IPS-15b (cell line): ENCODE data around the gene SLC38A10.

ENCODE experiments used
- H3K27me3 ChIP-seq: one replicate; pipeline ENCODE4 v1.6.1; 2013; ENCODE audit warnings: low read length; ENCODE audit not compliant: control insufficient read depth, insufficient read depth
- H3K36me3 ChIP-seq: one replicate; pipeline ENCODE4 v1.6.1; 2013; ENCODE audit warnings: low read length; ENCODE audit not compliant: control insufficient read depth, insufficient read depth
- H3K4me1 ChIP-seq: one replicate; pipeline ENCODE4 v1.6.1; 2013; ENCODE audit warnings: mild to moderate bottlenecking, low read length; ENCODE audit not compliant: control insufficient read depth, insufficient read depth
- H3K4me3 ChIP-seq: one replicate; pipeline ENCODE4 v1.5.1; 2013; ENCODE audit warnings: low read depth, low read length
- H3K9ac ChIP-seq: one replicate; pipeline ENCODE4 v1.6.1; 2013; ENCODE audit warnings: low read depth, mild to moderate bottlenecking, low read length
- H3K9me3 ChIP-seq: one replicate; pipeline ENCODE4 v1.6.1; 2013; ENCODE audit warnings: mild to moderate bottlenecking, low read length; ENCODE audit not compliant: control insufficient read depth, insufficient read depth

Gene SLC38A10

DNA sequence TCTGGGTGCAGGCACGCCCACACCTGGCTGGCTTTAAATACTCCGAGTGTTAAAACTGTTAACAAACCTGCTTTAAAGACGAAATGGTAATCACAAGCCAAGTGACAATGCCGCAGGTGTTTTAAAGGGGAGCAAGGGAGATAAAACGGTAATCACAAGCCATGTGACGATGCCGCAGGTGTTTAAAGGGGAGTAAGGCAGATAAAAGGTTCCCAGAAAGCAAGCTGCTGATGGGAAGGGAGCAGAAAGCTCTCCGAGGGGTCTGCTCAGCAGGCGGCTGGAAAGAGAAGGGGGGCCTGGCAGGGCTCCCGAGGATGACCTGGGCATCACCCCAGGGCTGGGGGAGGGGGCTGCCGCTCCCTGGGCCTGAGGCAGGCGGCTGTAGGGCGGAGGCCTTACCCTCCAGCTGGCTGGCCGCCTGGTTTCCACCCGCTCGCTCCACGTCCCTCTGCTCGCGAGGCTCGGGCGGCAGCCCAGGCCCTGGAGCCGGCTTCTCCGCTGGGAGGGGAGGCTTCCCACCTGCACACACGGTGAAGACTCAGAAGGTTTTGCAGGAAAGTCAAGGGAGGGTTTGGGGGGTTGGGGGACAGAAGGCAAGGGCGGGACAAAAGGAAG lies 43.9 kb downstream of the SLC38A10 start:
- Histone ChIP-seq H3K27me3 (no peaks in the 10 kb centered on the region), H3K9ac (no peak overlapping the region), H3K9me3 (no peaks in the 10 kb centered on the region), H3K36me3 (peaks cover 10% of the 10 kb centered on the region), H3K4me1 (no peaks in the 10 kb centered on the region), H3K4me3 (no peak overlapping the region)

DNA sequence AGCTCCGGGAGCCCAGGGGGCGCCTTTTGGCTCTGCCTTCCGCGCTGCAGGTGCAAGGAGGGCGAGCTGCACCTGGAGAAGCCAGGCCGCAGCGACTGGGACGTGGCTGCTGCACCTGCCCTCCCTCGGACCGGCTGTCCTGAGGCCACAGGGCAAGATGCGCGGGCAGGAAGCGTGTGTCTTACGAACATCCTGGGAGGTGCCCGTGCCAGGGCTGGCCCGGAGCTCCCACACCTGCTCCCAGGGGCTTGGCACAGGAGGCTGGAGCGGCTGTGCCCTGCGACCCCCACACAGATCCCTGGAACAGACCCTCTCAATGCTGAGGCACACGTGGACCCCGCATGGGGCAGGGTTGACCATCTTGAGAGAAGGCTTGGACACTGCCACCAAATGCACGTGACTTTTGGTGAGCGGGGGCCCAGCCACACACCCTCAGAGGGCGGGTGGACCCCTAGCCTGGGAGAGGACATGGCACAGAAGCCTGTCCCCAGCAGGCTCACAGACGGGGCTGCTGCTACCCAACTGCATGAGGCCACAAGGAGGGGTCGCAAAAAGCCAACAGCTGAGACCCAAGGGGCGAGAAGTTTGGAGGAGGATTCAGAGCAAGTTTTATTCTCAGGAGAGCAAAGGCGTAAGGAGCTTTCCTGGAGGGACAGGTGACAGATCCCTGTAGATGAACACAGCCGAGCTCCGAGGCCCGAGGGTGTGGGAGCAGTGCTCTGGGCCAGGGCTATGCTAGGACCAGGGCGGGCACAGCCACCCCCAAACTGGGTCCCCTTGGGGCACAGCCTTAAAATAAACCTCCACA lies 44.6 kb downstream of the SLC38A10 start:
- no peak overlapping the region for H3K4me3 ChIP-seq
- H3K36me3 ChIP-seq: peaks cover 10% of the 10 kb centered on the region

DNA sequence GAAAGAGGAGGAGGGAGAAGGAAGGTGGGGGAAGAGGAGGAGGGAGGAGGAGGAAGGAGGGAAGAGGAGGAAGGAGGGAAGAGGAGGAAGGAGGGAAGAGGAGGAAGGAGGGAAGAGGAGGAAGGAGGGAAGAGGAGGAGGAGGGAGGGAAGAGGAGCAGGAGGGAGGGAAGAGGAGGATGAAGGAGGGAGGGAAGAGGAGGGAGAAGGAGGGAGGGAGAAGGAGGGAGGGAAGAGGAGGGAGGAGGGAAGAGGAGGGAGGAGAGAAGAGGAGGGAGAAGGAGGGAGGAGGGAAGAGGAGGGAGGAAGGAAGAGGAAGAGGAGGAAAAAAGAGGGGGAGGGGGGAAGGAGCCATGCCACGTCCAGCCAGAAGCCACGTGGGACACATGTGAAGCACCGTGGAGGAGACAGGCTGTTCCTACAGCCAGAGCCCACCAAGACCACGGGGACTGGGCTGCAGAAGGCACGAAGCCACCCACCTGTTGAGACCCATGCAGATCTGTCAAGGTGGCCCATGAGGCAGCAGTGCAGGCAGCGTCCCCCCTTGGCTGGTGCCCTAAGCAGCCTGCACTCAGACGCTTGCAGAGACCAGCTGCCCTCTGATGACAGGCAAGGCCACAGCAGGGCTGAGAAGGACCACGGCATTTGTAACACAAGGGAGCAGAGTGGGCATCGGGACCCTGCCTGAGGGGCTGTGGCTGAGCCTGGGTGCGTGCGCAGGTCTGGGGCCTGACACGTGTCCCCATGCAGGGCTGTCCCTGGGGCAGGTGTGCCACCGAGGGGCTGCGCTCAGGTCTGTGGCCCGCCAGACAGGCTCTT lies 45.7 kb downstream of the SLC38A10 start:
- no peaks in the 10 kb centered on the region for H3K4me1 ChIP-seq
- H3K9me3 ChIP-seq: no peaks in the 10 kb centered on the region
- peaks cover 10% of the 10 kb centered on the region for H3K36me3 ChIP-seq
- no peak overlapping the region for H3K4me3 ChIP-seq
- no peaks in the 10 kb centered on the region for H3K27me3 ChIP-seq
- no peak overlapping the region for H3K9ac ChIP-seq

More for the DNA sequence above, 44.6 kb downstream of the SLC38A10 start:
- H3K4me1 ChIP-seq: no peaks in the 10 kb centered on the region
- no peaks in the 10 kb centered on the region for H3K27me3 ChIP-seq
- no peak overlapping the region for H3K9ac ChIP-seq
- H3K9me3 ChIP-seq: no peaks in the 10 kb centered on the region

DNA sequence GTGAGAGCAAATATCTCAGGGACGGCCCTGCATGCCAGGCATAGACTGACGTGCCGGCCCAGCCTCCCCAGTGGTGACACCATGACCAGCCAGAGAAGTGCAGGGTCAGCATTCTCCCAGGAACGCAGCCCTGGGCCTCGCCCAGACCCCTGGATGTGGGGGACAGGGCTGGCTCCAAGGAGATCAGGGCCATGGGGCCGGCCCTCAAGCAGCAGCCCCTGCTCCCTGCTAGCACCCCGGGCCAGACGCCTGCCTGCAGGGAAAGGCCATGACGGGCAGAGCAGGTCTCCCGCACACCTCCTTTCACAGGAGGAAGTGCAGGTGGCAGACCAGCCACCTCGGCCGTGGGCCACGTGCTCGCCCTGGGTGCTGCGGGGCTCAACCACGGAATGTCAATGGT lies 46.5 kb downstream of the SLC38A10 start:
- Histone ChIP-seq H3K9me3 (no peaks in the 10 kb centered on the region), H3K36me3 (peaks cover 10% of the 10 kb centered on the region), H3K9ac (no peak overlapping the region), H3K4me1 (no peaks in the 10 kb centered on the region), H3K4me3 (no peak overlapping the region), H3K27me3 (no peaks in the 10 kb centered on the region)

DNA sequence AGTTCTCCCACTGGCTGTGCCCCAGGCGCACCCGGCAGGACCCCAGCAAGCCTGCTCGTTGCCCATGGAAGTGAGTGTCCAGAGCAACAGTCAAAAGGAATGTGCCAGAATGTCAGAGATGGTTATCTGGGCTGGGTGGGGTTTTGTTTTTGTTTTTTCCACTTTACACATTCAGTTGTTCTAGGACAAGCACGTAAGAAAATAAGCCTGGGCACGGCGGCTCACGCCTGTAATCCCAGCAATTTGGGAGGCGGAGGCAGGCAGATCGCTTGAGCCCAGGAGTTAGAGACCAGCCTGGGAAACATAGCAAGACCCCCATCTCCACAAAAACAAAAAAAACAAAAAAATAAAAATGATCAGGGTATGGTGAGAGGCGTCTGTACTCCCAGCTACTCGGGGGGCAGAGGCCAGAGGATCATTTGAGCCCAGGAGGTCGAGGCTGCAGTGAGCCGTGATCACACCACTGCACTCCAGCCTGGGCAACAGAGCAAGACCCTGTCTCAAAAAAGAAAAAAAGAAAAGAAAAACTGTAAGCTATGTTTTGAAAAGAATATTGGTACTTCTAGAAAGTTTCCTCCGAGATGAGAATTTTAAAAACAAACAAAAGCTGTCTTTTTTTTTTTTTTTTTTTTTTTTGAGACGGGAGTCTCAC lies 47.6 kb downstream of the SLC38A10 start:
- H3K4me1 ChIP-seq: peaks cover 5% of the 10 kb centered on the region
- H3K27me3 ChIP-seq: no peaks in the 10 kb centered on the region
- peaks cover 10% of the 10 kb centered on the region for H3K36me3 ChIP-seq
- H3K9ac ChIP-seq: no peak overlapping the region
- no peaks in the 10 kb centered on the region for H3K9me3 ChIP-seq
- H3K4me3 ChIP-seq: no peak overlapping the region

DNA sequence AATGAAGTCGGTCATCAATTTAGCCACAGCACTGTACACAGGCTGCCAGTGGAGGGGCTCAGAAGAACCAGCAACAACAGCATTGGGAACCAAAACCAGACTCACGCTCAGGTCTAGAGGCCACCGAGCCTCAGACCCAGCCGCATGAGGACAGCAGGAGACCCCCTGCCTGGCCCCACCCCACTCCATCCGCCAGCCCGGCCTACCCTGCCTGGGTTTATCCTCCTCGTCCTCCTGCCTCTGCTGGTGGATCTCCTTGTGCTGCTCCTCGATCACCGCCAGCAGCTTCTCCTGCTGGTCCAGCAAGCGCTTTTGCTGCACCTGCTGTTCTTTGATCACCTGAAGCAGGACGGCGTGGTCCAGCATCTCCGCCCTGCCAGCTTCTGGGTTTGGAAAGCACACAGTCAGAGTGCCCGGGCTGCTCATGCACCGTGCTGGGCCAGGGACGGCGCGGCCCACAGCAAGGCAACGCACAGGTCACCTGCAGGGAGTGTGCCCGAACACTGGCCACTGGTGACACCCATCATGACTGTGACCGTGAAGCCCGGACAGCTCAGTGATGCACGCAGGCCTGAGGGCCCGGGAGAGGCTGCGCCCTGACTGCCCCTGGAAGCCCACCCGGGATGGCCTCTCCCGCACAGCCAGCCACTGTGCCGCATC lies 48.3 kb downstream of the SLC38A10 start:
- no peaks in the 10 kb centered on the region for H3K27me3 ChIP-seq
- H3K9ac ChIP-seq: no peak overlapping the region
- peaks cover 7% of the 10 kb centered on the region for H3K36me3 ChIP-seq
- H3K4me1 ChIP-seq: peaks cover 5% of the 10 kb centered on the region
- H3K4me3 ChIP-seq: no peak overlapping the region
- no peaks in the 10 kb centered on the region for H3K9me3 ChIP-seq

DNA sequence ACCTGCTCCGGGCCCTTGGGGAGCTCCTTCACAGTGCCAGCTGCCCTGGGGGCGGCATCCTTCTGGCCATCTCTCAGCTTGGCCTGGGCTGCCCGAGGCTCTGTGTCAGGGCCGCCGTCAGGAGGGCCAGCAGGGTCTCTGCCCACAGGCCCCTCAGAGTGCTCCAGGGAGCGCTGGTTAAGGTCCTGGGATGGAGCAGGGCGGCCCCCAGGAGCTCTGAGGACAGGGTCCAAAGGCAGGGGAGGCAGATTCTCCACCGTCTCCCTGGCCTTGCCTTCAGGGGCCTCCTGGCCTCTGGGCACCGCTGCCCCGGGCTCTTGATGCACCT lies 48.8 kb downstream of the SLC38A10 start:
- Histone ChIP-seq H3K4me3 (no peak overlapping the region), H3K27me3 (no peaks in the 10 kb centered on the region), H3K4me1 (peaks cover 5% of the 10 kb centered on the region), H3K9me3 (no peaks in the 10 kb centered on the region), H3K36me3 (peaks cover 8% of the 10 kb centered on the region), H3K9ac (no peak overlapping the region)

DNA sequence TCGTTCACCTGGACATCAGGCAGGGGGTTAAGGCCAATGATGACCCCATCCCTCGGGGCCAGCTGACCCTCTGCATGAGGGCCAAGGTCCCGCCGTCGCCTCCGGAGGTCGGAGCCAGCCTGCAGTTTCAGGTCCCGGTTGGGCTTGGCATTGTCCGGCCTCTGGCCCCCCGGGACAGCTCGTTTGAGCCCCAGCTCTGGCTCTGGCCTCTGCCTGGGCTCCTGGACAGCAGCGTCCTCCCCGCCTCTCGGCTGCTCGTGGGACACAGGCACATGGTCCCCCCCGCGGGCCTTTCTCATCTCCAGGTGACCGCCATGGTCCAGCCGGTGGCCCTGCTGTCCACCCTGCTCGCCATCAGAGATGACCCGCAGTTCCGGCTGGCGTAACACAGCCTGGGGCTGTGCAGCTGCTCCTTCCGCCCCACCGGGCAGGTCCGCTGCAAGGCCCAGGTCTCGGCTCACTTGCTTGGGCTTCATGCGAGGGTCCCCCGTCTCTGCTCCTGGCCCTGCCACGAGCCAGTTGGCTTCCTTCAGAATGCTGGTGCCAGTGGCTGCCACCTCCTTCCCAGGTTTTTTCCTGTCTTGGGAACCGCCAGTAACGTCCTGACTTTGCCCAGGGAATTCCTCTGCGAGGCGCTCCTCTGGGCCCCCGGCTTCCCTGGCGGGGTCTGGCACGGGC lies 49.3 kb downstream of the SLC38A10 start:
- Histone ChIP-seq H3K27me3 (no peaks in the 10 kb centered on the region), H3K36me3 (peaks cover 10% of the 10 kb centered on the region), H3K4me3 (no peak overlapping the region), H3K9me3 (no peaks in the 10 kb centered on the region), H3K9ac (no peak overlapping the region), H3K4me1 (peaks cover 5% of the 10 kb centered on the region)

DNA sequence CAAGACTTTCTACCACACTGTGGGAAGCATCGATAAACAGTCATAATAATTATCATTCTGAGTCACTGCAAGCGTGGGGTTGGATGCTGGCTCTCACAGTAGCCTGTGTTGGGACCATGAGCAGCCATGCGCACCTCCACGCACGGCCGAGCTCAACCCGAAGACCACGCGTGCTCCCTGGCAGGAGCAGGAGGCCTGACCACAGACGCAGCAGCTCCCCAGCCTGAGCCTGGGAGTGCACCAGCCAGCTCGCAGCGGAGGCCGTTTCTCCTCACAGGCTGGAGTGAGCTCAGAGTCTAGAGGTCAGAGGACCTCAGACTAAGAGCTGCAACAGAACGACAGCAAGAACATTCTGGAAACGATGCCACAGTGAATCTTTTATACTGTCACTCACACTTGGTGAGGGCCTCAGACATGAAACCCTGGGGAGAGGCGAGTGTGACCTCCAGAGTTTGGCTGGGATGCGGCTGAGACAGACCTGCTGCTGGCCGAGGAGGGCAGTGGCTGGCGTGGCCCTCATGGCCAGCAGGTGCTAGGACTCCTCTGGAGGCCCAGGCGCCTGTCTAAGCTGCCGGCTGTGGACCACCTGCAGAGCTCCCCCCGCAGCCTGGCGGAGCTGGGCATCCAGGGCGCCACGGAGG lies 50.0 kb downstream of the SLC38A10 start:
- H3K9me3 ChIP-seq: no peaks in the 10 kb centered on the region
- H3K4me1 ChIP-seq: peaks cover 5% of the 10 kb centered on the region
- no peak overlapping the region for H3K9ac ChIP-seq
- peaks cover 8% of the 10 kb centered on the region for H3K36me3 ChIP-seq
- H3K27me3 ChIP-seq: no peaks in the 10 kb centered on the region
- H3K4me3 ChIP-seq: no peak overlapping the region

DNA sequence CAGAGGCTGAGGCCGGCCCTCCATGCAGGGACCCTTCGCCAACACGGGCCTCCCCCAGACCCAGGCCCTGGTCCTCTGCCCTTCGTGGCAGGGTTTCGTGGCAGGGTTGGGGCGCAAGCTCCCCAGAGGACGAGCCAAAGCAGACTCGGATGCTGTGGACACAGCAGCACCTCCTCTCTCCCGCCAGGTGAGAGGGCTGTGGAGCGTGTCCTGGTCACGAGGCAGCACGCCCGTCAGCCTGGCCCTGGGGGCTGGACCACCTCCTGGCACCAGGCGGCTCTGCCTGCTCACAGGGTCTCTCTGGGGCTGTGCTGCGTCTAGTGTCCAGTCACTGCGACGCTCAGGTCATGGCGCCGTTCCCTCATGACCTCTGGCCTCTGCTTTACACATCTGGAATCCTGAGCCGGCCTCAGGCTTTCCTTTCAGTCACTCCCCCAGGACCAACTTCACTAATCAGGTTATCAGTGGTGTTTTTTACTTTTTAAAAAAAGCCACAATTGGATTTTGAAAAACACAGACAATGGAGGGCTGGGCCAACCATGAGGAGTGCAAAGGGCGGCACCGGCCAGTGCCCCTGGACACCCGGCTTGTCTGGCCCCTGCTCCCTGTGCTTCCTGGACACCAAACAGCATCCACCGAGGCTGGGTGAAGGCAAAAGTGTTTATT lies 50.6 kb downstream of the SLC38A10 start:
- H3K4me1 ChIP-seq: peaks cover 5% of the 10 kb centered on the region
- no peak overlapping the region for H3K9ac ChIP-seq
- H3K9me3 ChIP-seq: no peaks in the 10 kb centered on the region
- peaks cover 6% of the 10 kb centered on the region for H3K36me3 ChIP-seq
- H3K27me3 ChIP-seq: no peaks in the 10 kb centered on the region
- no peak overlapping the region for H3K4me3 ChIP-seq
